ENCODE results near the gene INTU.

The INTU gene

GRCh38 chr4:127772769-127773671 lies 140.3 kb downstream of the INTU start:
- Histone ChIP-seq H3K9me3 (ENCODE audit: insufficient read depth, low read length) (no peaks in the 10 kb centered on the region), H3K4me2 (ENCODE audit: low read depth, low read length, poor library complexity, severe bottlenecking) (no peak overlapping the region), H2AFZ (ENCODE audit: low read depth, low read length, severe bottlenecking) (no peak overlapping the region), H3K9ac (ENCODE audit: low read length) (no peak overlapping the region), H3K4me3 (ENCODE audit: insufficient read depth, low read length, poor library complexity, severe bottlenecking) (no peak overlapping the region), H3K27ac (ENCODE audit: low read depth, low read length) (no peak overlapping the region), H3K9me2 (replicated peaks; ENCODE audit: insufficient read depth, low read length) (no peaks in the 10 kb centered on the region), H3K27me3 (ENCODE audit: low read length) (no peaks in the 10 kb centered on the region), H4K20me1 (ENCODE audit: low read depth, low read length) (no peaks in the 10 kb centered on the region), H3F3A (ENCODE audit: insufficient read depth) (no peaks in the 10 kb centered on the region), H3K79me2 (ENCODE audit: insufficient read depth, low read length) (no peaks in the 10 kb centered on the region), H3K36me3 (ENCODE audit: low read length) (no peaks in the 10 kb centered on the region)
- TF ChIP-seq CTCF (IDR thresholded peaks at IDR 0.05; ENCODE audit: insufficient read depth, low read length, poor library complexity, severe bottlenecking) = no peak
- TF ChIP-seq EZH2phosphoT487 (conservative IDR thresholded peaks at IDR 0.05; ENCODE audit: low read length) = no peak

GRCh38 chr4:127775843-127776242 lies 143.1 kb downstream of the INTU start:
- H3K79me2 ChIP-seq (ENCODE audit: insufficient read depth, low read length) = no peaks in the 10 kb centered on the region
- no peaks in the 10 kb centered on the region for H3K9me3 ChIP-seq (ENCODE audit: insufficient read depth, low read length)
- no peak overlapping the region for H3K27ac ChIP-seq (ENCODE audit: low read depth, low read length)
- no peak overlapping the region for H3K9ac ChIP-seq (ENCODE audit: low read length)
- no peaks in the 10 kb centered on the region for H3F3A ChIP-seq (ENCODE audit: insufficient read depth)
- no peaks in the 10 kb centered on the region for H3K27me3 ChIP-seq (ENCODE audit: low read length)
- no peak overlapping the region for H3K4me3 ChIP-seq (ENCODE audit: insufficient read depth, low read length, poor library complexity, severe bottlenecking)
- TF ChIP-seq CTCF (IDR thresholded peaks at IDR 0.05; ENCODE audit: insufficient read depth, low read length, poor library complexity, severe bottlenecking) (no peak), EZH2phosphoT487 (conservative IDR thresholded peaks at IDR 0.05; ENCODE audit: low read length) (no peak)
- H3K4me2 ChIP-seq (ENCODE audit: low read depth, low read length, poor library complexity, severe bottlenecking) = no peak overlapping the region
- H2AFZ ChIP-seq (ENCODE audit: low read depth, low read length, severe bottlenecking) = no peak overlapping the region
- no peaks in the 10 kb centered on the region for H3K9me2 ChIP-seq (replicated peaks; ENCODE audit: insufficient read depth, low read length)
- no peaks in the 10 kb centered on the region for H4K20me1 ChIP-seq (ENCODE audit: low read depth, low read length)
- H3K36me3 ChIP-seq (ENCODE audit: low read length) = no peaks in the 10 kb centered on the region

Data from SU-DHL-6 (cell line).